ENCODE results near the gene SMIM7. TPM values are rescaled to one million over a fixed set of nuclear protein-coding genes. Genes with fewer than 3 reads are reported as not detected.

SMIM7 gene
- total RNA-seq, 1 experiment from 2014 or later = 55.9 TPM

DNA sequence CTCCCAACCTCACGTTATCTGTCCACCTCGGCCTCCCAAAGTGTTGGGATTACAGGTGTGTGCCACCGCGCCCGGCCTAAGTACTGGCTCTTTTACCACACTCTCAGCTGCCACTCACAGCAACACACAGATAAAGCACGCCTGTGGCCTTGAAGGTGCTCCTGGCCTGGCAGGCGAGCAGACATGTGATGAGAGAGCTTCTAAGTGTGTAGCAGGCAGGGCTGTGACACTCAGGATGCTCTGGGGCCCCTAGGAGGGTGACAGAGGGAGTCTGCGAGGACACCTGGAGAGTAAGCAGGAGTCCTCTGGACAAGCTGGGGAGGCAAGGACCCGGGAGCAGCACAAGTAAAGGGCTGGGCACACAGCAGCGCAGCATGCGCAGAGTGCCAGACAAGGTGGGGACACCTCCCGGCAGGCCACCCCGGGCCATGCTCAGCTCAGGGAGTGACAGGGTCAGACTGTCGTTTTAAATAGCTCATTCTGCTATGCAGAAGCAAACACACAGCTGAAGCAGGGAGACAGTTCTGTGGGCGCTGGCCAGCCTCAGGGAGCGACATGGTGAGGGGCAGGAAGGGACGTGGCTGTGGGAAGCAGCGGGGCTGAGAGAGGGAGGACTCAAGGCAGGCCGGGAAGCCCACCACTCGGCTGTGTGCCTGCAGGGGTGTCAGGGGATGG is 58.4 kb downstream of the SMIM7 start:
- no peak overlapping the region for H3K4me3 Mint-ChIP-seq
- no peaks in the 10 kb centered on the region for H3K36me3 Mint-ChIP-seq
- ATAC-seq (no peak), DNase-seq (ENCODE audit: low spot score) (no peak)
- no peak overlapping the region for H3K27ac Mint-ChIP-seq
- ChIA-PET POLR2A (no interaction called here), CTCF (no interaction called here)
- no peaks in the 10 kb centered on the region for H3K27me3 Mint-ChIP-seq (ENCODE audit: low read depth)
- no peaks in the 10 kb centered on the region for H3K4me1 Mint-ChIP-seq
- TF ChIP-seq, protein P1, sequence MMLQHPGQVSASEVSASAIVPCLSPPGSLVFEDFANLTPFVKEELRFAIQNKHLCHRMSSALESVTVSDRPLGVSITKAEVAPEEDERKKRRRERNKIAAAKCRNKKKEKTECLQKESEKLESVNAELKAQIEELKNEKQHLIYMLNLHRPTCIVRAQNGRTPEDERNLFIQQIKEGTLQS (CRISPR knock-in tag; conservative IDR thresholded peaks at IDR 0.05) = no peak
- TF ChIP-seq RELA (CRISPR knock-in tag; IDR thresholded peaks at IDR 0.05; ENCODE audit: borderline replicate concordance) (no peak), JUN (CRISPR knock-in tag; IDR thresholded peaks at IDR 0.05) (no peak), KAT7 (CRISPR knock-in tag; IDR thresholded peaks at IDR 0.05; ENCODE audit: borderline replicate concordance) (no peak), ZBTB21 (CRISPR knock-in tag; IDR thresholded peaks at IDR 0.05; ENCODE audit: borderline replicate concordance) (no peak), ZNF263 (CRISPR knock-in tag; IDR thresholded peaks at IDR 0.05; ENCODE audit: low read depth) (no peak), ZBTB43 (CRISPR knock-in tag; IDR thresholded peaks at IDR 0.05) (no peak), ZNF232 (CRISPR knock-in tag; IDR thresholded peaks at IDR 0.05) (no peak), JAZF1 (CRISPR knock-in tag; IDR thresholded peaks at IDR 0.05) (no peak), ARID4B (CRISPR knock-in tag; IDR thresholded peaks at IDR 0.05; ENCODE audit: borderline replicate concordance) (no peak), HMGA2 (CRISPR knock-in tag; IDR thresholded peaks at IDR 0.05) (no peak), ETV6 (CRISPR knock-in tag; IDR thresholded peaks at IDR 0.05) (no peak)
- TF ChIP-seq, protein P2, sequence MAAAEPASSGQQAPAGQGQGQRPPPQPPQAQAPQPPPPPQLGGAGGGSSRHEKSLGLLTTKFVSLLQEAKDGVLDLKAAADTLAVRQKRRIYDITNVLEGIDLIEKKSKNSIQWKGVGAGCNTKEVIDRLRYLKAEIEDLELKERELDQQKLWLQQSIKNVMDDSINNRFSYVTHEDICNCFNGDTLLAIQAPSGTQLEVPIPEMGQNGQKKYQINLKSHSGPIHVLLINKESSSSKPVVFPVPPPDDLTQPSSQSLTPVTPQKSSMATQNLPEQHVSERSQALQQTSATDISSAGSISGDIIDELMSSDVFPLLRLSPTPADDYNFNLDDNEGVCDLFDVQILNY (CRISPR knock-in tag; IDR thresholded peaks at IDR 0.05) = no peak
- TF ChIP-seq, protein P3, sequence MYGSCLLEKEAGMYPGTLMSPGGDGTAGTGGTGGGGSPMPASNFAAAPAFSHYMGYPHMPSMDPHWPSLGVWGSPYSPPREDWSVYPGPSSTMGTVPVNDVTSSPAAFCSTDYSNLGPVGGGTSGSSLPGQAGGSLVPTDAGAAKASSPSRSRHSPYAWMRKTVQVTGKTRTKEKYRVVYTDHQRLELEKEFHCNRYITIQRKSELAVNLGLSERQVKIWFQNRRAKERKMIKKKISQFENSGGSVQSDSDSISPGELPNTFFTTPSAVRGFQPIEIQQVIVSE (CRISPR knock-in tag; IDR thresholded peaks at IDR 0.05; ENCODE audit: borderline replicate concordance) = no peak
- H3K9me3 Mint-ChIP-seq = no peaks in the 10 kb centered on the region

DNA sequence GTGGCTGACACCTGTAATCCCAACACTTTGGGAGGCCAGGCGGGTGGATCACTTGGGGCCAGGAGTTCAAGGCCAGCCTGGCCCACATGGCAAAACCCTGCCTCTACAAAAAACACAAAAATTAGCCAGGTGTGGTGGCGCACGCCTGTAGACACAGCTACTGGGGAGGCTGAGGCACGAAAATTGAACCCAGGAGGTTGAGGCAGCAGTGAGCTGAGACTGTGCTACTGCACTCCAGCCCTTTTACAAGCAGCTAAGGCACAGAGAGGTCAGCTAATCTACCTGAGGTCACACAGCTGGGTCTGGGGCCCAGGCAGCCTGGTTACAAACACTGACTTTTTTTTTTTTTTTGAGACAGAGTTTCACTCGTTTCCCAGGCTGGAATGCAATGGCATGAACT is 59.1 kb downstream of the SMIM7 start:
- CTCF ChIA-PET = interaction anchor here (0.9 to 2.8 kb wide), 2 partner anchors 13 to 16 kb away, joined by 6 to 7 read pairs; no protein-coding TSS in a partner anchor
- TF ChIP-seq, protein P4, sequence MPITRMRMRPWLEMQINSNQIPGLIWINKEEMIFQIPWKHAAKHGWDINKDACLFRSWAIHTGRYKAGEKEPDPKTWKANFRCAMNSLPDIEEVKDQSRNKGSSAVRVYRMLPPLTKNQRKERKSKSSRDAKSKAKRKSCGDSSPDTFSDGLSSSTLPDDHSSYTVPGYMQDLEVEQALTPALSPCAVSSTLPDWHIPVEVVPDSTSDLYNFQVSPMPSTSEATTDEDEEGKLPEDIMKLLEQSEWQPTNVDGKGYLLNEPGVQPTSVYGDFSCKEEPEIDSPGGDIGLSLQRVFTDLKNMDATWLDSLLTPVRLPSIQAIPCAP (CRISPR knock-in tag; IDR thresholded peaks at IDR 0.05) = no peak
- TF ChIP-seq NFE2L1 (CRISPR knock-in tag; IDR thresholded peaks at IDR 0.05) (no peak), ZNF263 (CRISPR knock-in tag; IDR thresholded peaks at IDR 0.05; ENCODE audit: low read depth) (no peak)
- H3K27me3 Mint-ChIP-seq (ENCODE audit: low read depth) = no peaks in the 10 kb centered on the region
- H3K27ac Mint-ChIP-seq = no peak overlapping the region
- no peak overlapping the region for H3K4me3 Mint-ChIP-seq
- ATAC-seq (no peak), DNase-seq (ENCODE audit: low spot score) (no peak)
- POLR2A ChIA-PET = interaction anchor here (0.6 kb wide), 1 partner anchor 34 kb away, joined by 3 read pairs; no protein-coding TSS in a partner anchor
- no peaks in the 10 kb centered on the region for H3K36me3 Mint-ChIP-seq
- H3K9me3 Mint-ChIP-seq = no peaks in the 10 kb centered on the region
- H3K4me1 Mint-ChIP-seq = no peaks in the 10 kb centered on the region

All from WTC11 (cell line).